ENCODE data around the gene PTPN14. TPM values are rescaled to one million over a fixed set of nuclear protein-coding genes. Genes with fewer than 3 reads are reported as not detected.

The PTPN14 gene
- total RNA-seq, 1 donor from 2014 or later: 1.6 TPM

- DNase-seq (ENCODE audit: low spot score in 2 of 2) (no peak), FAIRE-seq (no peak)
Measured at GRCh38 chr1:214383381-214384372, 167.7 kb downstream of the PTPN14 start.

GRCh38 chr1:214380986-214381695 is 170.3 kb downstream of the PTPN14 start:
- DNase-seq (ENCODE audit: low spot score in 2 of 2) (no peak), FAIRE-seq (no peak)

- FAIRE-seq: no peak
- DNase-seq (ENCODE audit: low spot score in 2 of 2): no peak
Measured at GRCh38 chr1:214380396-214380795, 171.0 kb downstream of the PTPN14 start.

- no peak for DNase-seq (ENCODE audit: low spot score in 2 of 2)
- no peak for FAIRE-seq
Measured at GRCh38 chr1:214379236-214379970, 172.0 kb downstream of the PTPN14 start.

- no peak for FAIRE-seq
- DNase-seq (ENCODE audit: low spot score in 2 of 2): no peak
Measured at GRCh38 chr1:214378492-214378891, 172.9 kb downstream of the PTPN14 start.

GRCh38 chr1:214377886-214378285 is 173.5 kb downstream of the PTPN14 start:
- no peak for FAIRE-seq

GRCh38 chr1:214377485-214377884 is 173.9 kb downstream of the PTPN14 start:
- FAIRE-seq (no peak), DNase-seq (ENCODE audit: low spot score in 2 of 2) (no peak)

More at GRCh38 chr1:214377886-214378285, 173.5 kb downstream of the PTPN14 start:
- no peak for DNase-seq (ENCODE audit: low spot score in 2 of 2)

GRCh38 chr1:214372092-214372491 is 179.3 kb downstream of the PTPN14 start:
- DNase-seq (ENCODE audit: low spot score in 2 of 2): no peak
- no peak for FAIRE-seq

GRCh38 chr1:214370615-214371014 is 180.8 kb downstream of the PTPN14 start:
- no peak for DNase-seq (ENCODE audit: low spot score in 2 of 2)
- FAIRE-seq: no peak

GRCh38 chr1:214369364-214369763 is 182.0 kb downstream of the PTPN14 start:
- no peak for FAIRE-seq
- DNase-seq (ENCODE audit: low spot score in 2 of 2): no peak

- no peak for DNase-seq (ENCODE audit: low spot score in 2 of 2)
- FAIRE-seq: no peak
Measured at GRCh38 chr1:214367841-214368240, 183.6 kb downstream of the PTPN14 start.

- no peak for DNase-seq (ENCODE audit: low spot score in 2 of 2)
- FAIRE-seq: no peak
Measured at GRCh38 chr1:214364786-214365295, 186.6 kb downstream of the PTPN14 start.

- no peak for DNase-seq (ENCODE audit: low spot score in 2 of 2)
- no peak for FAIRE-seq
Measured at GRCh38 chr1:214364386-214364785, 187.0 kb downstream of the PTPN14 start.

- DNase-seq (ENCODE audit: low spot score in 2 of 2) (no peak), FAIRE-seq (no peak)
Measured at GRCh38 chr1:214363386-214363785, 188.0 kb downstream of the PTPN14 start.

GRCh38 chr1:214362188-214362882 is 189.1 kb downstream of the PTPN14 start:
- DNase-seq (ENCODE audit: low spot score in 2 of 2) (no peak), FAIRE-seq (no peak)

- no peak for DNase-seq (ENCODE audit: low spot score in 2 of 2)
- FAIRE-seq: no peak
Measured at GRCh38 chr1:214361636-214362035, 189.8 kb downstream of the PTPN14 start.

GRCh38 chr1:214360525-214361164 is 190.8 kb downstream of the PTPN14 start:
- FAIRE-seq: no peak
- DNase-seq (ENCODE audit: low spot score in 2 of 2): no peak

- no peak for FAIRE-seq
- no peak for DNase-seq (ENCODE audit: low spot score in 2 of 2)
Measured at GRCh38 chr1:214360116-214360515, 191.3 kb downstream of the PTPN14 start.

GRCh38 chr1:214354440-214355148 is 196.8 kb downstream of the PTPN14 start:
- FAIRE-seq (no peak), DNase-seq (ENCODE audit: low spot score in 2 of 2) (no peak)
